NCI-H69 (cell line): ENCODE measurements around the gene TSGA10IP.
A peak's percentile ranks its signal among the peaks of the same experiment; 100 is the strongest.

Experiments used
- DNase-seq: peaks from one replicate; lab custom pipeline; 2025; lab: John Stamatoyannopoulos, UW

The TSGA10IP gene

GRCh38 chr11:65945430-65945911 lies at the start of gene TSGA10IP:
Gene TSGA10IP (plus strand): TSS chr11:65945480. CDS start chr11:65945676, 196 bp downstream.
- no peak for DNase-seq

- DNase-seq = no peak
Measured at GRCh38 chr11:65895482-65895981, 49.7 kb upstream of the TSGA10IP start.

DNA sequence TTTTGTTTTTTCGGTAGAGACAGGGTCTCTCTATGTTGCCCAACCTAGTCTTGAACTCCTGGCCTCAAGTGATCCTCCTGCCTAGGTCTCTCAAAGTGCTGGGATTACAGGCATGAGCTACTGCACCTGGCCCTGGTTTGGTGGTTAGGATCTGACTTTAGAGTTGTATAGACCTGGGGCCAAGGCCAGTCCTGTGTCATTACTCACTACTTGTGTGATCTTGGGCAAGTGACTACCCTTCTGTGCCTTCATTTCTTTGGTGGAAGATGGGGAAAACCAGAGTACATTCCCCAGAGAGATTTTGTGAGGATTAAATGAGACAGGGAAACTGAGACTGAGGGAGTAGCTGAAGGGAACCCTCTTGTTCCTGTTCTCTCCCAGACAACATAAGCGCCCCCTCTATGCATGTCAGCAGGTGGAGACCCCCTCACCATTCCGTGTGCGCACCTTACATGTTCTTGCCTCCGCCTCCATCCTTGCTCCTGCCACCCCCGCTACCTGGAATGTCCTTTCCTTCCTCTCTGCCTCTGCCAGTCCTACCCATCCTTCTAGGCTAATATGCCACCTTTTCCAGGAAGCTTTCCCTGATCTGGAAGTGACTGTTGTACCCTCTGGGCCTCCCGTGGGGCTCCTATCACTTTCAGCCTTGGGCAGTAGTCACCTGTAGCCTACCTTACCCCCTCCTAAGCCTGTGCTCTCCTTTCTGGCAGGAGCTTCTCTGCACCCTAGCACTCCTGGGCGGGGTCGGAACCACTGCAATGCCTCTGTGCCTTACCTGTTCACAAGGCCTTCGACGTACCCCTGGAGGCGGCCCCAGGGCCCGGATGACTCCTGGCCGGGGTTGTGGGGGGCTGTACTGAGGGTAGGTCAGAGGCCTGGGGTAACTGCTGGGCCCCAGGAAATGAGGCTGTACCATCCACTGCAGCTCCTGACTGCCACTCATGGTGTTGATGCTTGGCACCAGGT lies 49.0 kb upstream of the TSGA10IP start:
- no peak for DNase-seq

- no peak for DNase-seq
Measured at GRCh38 chr11:65897020-65897471, 48.2 kb upstream of the TSGA10IP start.

DNA sequence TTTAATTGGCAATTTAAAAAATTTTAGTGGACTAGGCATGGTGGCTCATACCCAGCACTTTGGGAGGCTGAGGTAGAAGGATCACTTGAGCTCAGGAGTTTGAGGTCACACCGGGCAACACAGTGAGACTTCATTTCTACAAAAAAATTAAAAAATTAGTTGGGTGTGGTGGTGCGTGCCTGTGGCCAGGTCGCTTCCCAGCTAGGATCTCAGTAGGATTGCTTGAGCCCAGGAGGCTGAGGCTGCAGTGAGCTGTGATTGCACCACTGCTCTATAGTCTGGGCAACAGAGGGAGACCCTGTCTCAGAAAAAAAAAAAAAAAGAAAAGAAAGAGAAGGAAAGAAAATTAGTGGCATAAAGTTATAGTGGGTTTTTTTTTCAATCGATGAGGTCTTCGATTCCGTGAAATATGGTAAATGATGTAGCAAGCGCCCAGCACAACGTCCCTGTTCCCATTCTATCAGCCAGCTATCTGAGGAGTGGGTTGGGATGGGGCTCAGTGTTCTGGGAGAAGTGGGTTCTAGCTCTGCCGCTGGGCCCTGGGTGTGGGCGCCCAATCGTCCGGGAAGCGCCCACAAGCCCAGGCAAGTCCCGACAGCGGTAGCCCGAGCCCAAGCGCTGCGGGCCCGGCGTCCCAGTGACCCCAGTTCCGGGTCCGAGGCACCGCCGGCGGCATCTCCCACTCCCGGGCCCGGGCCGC lies 46.5 kb upstream of the TSGA10IP start:
- no peak for DNase-seq

DNA sequence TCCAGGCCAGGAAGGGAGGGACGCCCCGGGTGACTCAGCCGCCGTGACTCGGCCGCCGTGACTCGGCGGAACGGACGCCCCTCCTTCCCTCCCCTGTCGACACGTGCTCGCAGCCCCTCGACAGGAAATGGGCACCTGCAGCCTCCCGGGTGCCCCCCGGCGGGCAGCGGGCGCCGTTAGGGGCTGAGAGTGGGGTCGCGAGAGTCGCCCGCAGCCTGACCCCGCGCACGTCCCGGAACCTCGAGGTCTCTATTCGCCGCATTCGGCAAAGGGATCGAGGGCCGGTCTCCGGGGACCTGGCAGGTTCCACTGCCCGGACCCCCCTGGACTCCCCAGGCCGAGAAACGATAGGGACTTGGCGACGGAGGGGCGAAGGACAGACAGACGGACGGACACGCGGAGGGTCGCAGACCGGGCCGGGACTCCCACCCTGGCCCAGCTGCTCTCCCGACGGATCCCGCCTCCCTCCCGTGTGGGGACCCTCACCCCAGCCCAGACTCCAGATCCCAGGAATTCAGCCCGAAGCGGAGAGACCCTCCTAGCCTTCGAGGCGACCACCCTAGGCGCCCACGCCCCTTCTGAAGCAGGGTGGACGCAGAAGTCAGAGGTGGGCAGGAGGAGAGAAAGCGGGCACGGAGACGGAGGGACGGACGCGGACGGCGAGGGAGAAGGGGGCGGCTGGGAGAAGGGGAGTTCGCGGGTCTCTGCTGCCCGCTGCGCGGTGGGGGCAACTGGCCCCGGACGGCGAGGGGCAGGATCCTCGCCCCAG lies 45.7 kb upstream of the TSGA10IP start:
- peak; percentile 47 for DNase-seq

DNA sequence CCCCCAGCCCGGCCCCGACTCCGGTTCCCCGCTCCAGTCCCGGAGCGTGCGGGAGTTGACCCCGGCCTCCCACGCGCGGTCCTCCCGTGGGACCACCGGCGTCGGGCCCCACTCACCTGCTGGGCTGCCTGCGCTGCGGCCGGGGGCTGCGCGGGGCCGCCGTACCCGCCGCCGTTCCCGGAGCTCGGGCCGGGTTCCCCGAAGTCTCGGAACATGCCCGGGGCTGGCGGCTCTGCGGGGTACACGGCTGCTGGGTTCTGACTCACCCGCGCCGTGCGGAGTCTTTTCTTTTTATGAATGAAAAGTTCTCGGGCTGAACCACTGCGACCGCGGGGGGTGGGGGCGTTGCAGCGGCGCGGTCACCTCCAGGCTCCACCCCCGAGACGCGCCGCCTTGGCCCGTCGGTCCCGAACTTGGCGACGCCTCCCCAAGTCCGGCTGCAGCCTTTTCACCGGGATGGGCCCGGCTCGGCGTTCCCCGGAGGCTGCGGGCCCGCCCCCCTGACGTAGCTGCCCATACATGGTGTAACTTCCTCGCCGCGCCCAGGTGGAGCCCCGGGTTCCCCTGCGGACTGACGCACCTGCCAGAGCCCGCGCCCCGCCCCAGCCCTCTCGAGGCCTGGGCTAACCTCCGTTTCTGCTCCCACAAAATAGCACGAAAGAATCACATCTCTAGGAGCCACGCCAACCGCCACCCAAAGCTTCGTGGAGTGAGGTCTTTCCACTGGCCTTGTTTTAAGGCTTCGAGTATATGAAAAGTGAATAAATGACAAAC lies 45.0 kb upstream of the TSGA10IP start, which contains the start of gene FOSL1:
Gene FOSL1 (minus strand): TSS at position 264 of the 774 bp plus-strand sequence. CDS start 49 bp downstream, at position 215.
- peak; percentile 89 for DNase-seq

GRCh38 chr11:65900899-65901180 lies 44.4 kb upstream of the TSGA10IP start:
- no peak for DNase-seq

- DNase-seq = no peak
Measured at GRCh38 chr11:65903068-65903481, 42.2 kb upstream of the TSGA10IP start.

GRCh38 chr11:65903715-65904114 lies 41.6 kb upstream of the TSGA10IP start:
- DNase-seq = no peak

- no peak for DNase-seq
Measured at GRCh38 chr11:65906602-65907001, 38.7 kb upstream of the TSGA10IP start.

DNA sequence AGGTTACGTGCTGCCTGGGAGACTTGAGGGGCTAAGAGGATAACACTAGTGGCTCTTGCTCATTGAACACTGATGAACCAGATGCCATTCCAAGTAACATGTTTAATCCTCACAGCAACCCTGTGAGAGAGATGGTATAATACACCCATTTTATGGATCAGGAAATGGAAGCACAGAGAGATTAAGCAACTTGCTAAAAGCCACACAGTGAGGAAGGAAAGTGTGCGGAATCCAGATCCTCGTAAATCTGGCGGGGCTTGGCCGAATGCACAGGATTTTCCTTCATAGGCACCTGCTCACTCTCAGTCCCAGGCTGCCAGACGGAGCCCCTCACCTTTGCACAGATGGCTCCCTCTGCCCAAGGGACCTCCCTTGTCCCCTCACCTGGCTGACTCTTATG lies 37.4 kb upstream of the TSGA10IP start:
- no peak for DNase-seq

DNA sequence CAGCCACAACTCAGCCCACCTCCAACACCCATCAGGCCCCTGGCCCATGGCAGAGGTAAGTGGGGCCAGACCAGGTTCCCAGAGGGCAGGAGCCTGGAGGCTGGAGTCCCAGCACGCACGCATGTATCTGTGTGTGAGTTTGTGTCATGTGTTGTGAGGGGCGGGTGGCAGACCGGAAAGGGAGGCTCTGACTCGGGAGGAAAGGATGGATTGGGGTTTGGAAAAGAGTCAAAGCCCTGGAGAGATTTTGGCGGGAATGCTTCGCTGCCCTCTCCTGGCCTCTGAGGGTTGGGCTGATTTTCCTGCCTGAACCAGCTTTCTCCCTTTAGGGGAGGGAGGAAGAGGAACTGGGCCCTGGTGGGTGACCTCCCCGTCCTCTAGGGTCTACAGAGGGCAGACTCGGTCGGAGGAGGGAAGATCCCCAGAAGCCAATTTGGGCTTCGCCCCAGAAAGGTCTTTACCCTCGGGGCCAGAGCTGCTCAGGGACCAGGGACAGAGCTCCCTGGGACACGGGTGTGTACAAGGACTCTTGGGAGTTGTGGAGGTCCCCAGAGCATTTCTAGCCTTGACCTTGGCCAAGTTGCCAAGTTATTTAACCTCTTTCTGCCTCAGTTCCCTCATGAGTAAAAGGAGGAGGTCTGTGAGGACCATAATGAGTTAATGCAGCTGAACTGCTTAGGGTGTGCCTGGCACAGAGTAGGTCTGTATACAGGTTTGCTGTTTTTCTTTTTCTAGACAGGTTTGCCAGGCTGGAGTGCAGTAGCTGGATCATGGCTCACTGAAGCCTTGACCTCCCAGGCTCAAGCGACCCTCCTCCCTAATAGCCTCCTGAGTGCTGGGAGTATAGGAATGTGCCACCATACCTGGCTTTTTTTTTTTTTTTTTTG lies 33.4 kb upstream of the TSGA10IP start:
- DNase-seq = peak; percentile 72

DNA sequence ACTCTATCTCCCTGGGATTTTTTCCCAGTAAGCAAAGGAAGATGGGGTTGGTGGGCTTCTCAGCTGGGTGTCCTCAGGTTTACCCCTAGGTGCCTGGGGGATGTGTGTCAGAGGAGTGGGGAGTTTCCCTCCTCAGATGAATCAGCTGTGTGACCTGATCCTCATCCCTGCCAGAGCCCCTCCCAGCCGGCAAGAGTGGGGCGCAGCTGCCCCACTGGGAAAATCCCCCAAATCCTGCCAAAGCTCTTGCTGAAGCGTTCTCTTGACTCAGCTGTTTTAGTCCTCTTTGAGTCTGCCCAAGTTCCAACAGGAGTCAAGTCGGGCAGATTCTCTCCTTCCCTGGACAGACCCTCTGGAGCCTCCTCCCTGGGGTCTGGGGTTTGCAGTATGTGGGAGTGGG lies 32.4 kb upstream of the TSGA10IP start:
- DNase-seq = no peak

GRCh38 chr11:65915101-65915820 lies 30.0 kb upstream of the TSGA10IP start:
- peak; percentile 78 for DNase-seq

DNA sequence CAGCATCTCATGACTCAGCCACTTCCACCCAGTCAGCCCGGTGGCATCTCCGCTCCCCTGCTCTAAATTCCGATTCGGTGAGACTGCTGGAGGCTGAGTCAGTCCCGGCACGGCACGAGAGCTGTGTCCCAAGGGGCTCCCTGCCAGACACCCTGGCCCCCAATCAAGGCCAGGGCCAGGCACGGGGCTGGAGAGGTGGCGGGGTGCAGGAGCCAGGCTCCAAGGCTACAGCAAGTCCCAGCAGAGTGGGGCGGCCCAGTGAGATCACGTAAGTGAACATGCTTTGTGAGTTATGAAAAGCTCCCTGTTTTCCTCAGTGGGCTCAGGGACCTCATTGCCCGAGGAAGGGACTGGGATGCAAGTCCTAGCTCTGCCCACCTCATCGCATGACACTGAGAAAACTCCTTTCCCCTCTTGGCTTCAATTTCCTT lies 29.4 kb upstream of the TSGA10IP start:
- no peak for DNase-seq

- DNase-seq = no peak
Measured at GRCh38 chr11:65916391-65916790, 28.9 kb upstream of the TSGA10IP start.

- no peak for DNase-seq
Measured at GRCh38 chr11:65917077-65917433, 28.2 kb upstream of the TSGA10IP start.

- DNase-seq = no peak
Measured at GRCh38 chr11:65917434-65918210, 27.7 kb upstream of the TSGA10IP start.
